Fibroblast of lung (primary cell): ENCODE measurements around the gene DOK3.

ENCODE experiments used
- CTCF ChIP-seq, 2 donors: IDR thresholded peaks in 1 of 2; conservative IDR thresholded peaks in 1 of 2; 1 replicate in 1 of 2; 2 replicates in 1 of 2; pipeline ENCODE4 v1.5.1; 2011 to 2012; ENCODE audit warnings: low read length in 2 of 2, control low read depth in 1 of 2, inconsistent platforms in 1 of 2, low read depth in 1 of 2, mild to moderate bottlenecking in 1 of 2
- EZH2 ChIP-seq: IDR thresholded peaks from 2 replicates; pipeline ENCODE4 v1.5.1; 2012; ENCODE audit warnings: low read length, control low read depth, mild to moderate bottlenecking; ENCODE audit errors: missing control alignments

DNA sequence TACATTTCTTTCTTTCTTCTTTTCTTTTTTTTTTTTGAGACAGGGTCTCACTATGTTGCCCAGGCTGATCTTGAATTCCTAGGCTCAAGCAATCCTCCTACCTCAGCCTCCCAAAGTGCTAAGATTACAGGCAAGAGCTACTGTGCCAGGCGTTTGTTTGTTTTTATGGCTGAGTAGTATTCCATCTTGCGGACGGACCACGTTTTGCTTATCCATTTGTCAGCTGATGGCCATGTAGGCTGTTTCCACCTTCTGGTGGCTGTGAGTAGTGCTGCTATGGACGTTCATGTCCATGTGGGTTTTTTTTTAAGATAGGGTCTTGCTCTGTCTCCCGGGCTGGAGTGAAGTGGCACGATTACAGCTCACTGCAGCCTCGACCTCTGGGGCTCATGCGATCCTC, 2.5 kb downstream of the DOK3 start:
- peak; percentile 5 to 29 for TF ChIP-seq CTCF (conservative IDR thresholded peaks at IDR 0.05 in 1 of 2, IDR thresholded peaks at IDR 0.05 in 1 of 2; ENCODE audit: low read depth in 1 of 2, low read length in 2 of 2)
- no peak for TF ChIP-seq EZH2
